GM12892 (cell line): ENCODE data around the gene CNPPD1.

Experiments used
- POLR2A ChIP-seq: IDR thresholded peaks from 2 replicates; pipeline ENCODE4 v1.6.1; 2011; ENCODE audit warnings: low read depth, low read length, control low read depth
- POLR2AphosphoS5 ChIP-seq: IDR thresholded peaks from 2 replicates; pipeline ENCODE4 v1.6.1; 2011; ENCODE audit warnings: low read depth, low read length, control low read depth

DNA sequence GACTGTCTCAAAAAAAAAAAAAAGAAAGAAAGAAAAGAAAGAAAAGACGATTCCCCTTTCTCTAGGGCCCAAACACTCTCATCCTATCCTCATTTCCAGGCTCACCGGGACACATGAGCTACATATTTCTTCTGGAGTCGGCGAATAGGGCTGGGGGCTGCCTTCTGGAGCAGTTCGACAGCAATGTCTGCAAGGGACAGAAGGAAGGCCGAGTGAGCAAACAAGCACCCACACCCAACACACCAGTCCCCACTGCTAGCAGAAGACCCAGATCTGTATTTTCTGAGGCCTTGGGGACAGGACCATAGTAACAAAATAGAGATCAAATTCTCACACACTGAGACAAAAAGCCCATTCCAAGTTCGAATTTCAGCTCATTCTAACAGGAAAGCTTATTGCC, 1.2 kb downstream of the CNPPD1 start:
- TF ChIP-seq POLR2A, result no peak
- TF ChIP-seq POLR2AphosphoS5, result no peak
